HG03571 (cell line): ENCODE data around the gene ACTR1B.
"Not testable (repeated sequence)": the region's sequence is repeated elsewhere in the genome, so short reads cannot be mapped to it uniquely, and the experiment has no call there.

Experiments
- ATAC-seq: cut with Tn5 transposase; IDR thresholded peaks from one replicate; pipeline ENCODE4 v1.9.1; 2021; ENCODE audit not compliant: unreplicated experiment

The ACTR1B gene

GRCh38 chr2:97663962-97664635 is at the start of gene ACTR1B:
Gene ACTR1B, minus strand, starts transcription at chr2:97664044. Its CDS starts 154 bp downstream, at chr2:97663890.
- peak; percentile 86 for ATAC-seq

- ATAC-seq: no peak
Measured at GRCh38 chr2:97712693-97713295, 49.0 kb upstream of the ACTR1B start.

GRCh38 chr2:97712175-97712574 is 48.3 kb upstream of the ACTR1B start:
- ATAC-seq: not testable (repeated sequence)

DNA sequence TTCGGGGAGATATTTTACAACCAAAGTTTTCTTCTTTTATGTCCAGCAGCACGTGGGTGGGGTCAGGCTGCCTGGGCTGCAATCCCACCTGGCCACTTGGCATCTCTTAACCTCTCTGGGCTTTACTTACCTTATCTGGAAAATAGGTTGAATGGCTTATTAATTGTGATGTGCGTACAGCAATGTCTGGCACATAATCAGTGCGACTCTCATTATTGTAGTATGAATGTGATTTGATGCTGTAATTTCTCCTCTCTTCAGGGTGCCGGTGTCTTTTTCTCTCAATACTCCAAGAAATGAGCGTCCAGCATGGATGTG is 47.5 kb upstream of the ACTR1B start:
- ATAC-seq: no peak

DNA sequence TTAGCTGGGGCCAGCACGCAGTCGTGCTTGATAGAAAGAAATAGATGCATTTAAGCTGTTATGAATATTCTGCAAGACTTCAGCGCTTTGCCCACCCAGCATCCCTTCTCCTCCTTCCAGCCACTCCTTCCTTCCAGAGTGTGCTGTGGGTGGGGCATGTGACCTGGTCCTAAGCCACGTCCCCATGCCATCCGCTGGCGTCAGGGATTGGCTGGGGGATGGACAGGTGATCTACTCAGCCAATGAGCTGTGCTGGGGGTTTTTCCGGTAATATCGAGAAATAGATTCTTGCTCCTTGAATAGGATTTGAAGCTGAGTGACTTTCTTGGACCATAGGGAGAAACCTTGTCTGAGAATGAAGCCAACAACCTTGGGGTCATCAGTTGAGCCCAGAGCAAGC is 44.8 kb upstream of the ACTR1B start:
- no peak for ATAC-seq

DNA sequence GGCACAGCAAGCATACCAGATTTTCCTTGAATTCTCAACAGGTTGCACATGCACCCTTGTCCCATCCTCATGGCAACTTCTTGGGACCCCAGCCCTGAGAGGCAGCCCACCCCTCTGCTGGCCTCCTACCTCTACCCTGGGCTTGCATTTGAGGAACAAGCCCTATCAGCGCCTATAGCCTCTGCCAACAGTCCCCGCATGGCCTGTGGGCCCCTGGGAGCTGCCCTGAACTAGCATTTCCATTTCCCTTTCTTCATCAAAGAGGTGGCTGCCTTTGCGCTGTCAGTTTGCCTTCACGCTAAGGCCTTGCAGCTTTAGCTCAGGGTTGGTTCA is 44.2 kb upstream of the ACTR1B start:
- no peak for ATAC-seq

- no peak for ATAC-seq
Measured at GRCh38 chr2:97707362-97708047, 43.7 kb upstream of the ACTR1B start.

- no peak for ATAC-seq
Measured at GRCh38 chr2:97706708-97707345, 43.0 kb upstream of the ACTR1B start.

DNA sequence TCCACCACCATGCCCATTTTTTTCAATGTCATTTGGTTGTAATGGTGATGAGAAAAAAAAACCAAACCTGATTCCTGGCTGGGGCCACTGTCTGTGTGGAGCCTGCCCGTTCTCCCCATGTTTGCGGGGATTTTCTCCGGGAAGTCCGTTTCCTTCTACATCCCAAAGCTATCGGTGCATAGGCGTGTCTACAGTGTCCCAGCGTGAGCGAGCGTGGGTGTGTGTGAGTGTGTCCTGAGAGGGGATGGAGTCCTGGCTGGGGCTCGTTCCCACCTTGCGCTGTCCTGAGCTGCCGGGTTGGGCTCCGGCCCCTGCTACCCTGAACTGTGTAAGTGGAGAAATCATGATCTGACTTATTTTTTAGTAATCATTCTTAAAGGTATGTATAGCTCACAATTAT is 42.3 kb upstream of the ACTR1B start:
- ATAC-seq: no peak

DNA sequence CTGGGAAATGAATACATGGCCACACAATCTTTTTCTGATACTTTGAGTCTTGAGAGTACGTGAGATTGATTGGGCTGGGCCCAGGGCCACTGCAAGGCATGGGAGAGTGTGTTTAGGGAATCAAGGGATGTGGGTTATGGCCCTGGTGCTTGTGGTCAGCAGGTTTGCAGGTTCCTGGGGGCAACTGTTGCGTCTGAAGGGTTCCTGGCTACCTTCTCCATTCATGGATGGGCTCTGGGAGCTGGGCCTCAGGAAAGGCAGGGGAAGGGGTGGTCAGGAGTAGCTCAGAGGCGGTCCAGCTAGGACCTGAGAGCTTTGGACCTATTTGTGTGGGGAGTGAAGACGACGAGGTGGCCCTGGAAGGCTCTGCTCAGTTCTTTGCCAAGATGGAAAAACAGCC is 41.1 kb upstream of the ACTR1B start:
- no peak for ATAC-seq

- no peak for ATAC-seq
Measured at GRCh38 chr2:97703741-97704140, 39.9 kb upstream of the ACTR1B start.

DNA sequence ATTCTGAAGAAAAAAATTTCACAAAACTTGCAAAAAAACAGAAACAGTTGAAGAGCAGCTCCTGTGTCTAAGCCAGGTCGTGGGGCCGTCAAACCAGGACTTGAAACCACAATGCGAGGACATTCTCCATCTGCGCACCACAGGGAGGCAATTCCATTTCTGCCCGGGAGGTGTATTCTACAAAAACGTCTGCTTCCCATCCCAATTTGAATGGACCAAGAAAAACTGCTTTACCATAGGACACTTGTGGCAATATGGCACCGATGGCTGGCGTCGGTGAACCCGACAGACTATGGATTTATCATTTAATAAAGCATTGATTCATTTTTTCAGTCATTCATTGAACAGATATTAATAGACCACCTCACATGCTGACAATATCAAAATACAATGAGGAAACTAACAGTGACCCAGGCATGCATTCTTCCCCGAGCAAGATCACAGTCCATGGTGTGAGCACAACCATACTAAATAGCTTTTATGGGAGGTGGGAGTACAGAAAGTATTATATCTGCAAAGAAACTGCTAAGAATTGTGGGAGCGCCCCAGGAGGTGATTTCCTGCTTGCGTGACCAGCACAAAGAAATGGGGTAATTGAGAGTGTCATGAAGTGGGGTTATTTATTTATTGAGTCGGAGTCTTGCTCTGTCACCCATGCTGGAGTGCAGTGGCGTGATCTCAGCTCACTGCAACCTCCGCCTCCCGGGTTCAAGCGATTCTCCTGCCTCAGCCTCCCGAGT is 39.1 kb upstream of the ACTR1B start:
- ATAC-seq: no peak

GRCh38 chr2:97701851-97702465 is 38.1 kb upstream of the ACTR1B start:
- ATAC-seq: no peak

DNA sequence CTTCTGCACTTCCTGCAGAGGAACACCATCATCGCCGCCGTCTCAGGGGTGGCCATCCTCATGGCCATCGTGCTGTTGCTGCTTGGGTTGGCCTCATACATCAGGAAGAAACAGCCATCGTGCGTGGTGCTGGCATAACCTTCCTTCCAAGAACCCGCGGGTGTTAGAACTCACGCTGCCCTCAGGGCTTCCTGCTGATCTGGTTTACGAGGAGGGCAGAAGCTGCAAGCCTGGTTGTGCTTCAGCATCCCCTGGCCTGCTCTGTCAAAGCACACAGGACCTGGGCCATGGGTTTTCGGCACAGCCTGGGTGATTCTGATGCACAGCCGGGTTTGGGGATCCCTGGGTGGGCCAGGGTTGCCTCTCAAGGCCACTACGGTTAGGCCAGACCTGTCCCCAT is 37.3 kb upstream of the ACTR1B start:
- no peak for ATAC-seq

- ATAC-seq: no peak
Measured at GRCh38 chr2:97699765-97700444, 36.1 kb upstream of the ACTR1B start.

DNA sequence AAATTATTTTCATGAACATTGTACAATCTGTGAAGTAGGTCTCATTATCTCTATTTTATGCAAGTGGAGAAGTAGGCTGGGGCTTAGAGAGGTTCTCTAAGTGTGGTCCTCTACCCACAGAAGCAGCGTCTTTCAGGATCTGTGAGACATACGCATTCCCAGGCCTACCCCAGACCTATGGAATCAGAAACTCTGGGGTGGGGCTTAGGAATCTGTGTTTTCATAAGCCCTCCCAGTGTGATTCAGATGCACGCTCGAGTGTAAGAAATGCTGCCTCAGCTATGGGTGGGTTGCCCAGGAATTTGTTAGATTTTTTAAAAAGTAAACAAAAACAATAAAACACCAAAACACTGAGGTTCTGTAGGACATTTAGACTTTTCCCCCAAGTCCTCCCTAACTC is 34.7 kb upstream of the ACTR1B start:
- no peak for ATAC-seq

DNA sequence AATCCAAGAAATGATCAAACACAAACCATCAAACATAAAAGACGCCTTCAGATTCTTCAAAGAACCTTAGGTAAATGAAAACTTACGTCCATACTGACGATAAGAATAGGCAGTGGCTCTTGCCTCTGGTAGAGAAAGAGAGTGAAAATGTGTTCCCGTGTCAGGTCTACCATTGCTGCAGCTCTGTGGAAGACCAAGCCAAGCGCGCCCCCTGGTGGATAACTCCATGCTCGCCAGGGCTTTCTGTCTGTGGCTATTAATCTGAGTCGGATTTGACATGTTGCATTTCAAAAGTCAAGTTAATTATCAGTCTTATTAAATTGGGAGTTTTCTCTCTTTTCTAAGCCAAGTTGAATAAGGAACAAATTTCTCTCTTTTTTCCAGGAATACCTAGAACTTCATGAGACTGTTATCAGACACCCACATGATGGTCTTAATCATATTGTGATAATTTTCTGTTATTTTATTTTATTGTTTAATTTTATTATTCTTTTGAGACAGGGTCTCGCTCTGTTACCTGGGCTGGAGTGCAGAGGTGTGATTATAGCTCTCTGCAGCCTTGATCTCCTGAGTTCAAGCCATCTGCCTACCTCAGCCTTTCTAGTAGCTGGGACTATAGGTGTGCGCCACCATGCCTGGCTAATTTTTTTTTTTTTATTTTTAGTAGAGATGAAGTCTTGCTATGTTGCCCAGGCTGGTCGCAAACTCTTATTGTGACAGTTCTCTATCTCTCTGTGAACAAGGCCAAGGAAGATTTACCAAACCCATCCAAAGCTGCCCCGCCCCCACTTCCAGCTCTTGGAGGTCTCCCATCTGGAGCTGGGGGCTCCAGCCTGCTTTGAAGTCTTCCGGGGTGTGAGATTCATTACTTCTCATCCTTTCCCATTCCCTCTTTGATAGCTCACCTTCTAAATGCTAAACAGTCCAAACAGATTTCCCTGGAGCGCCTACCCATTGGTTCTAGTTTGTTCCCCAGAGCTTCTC is 33.7 kb upstream of the ACTR1B start:
- peak; percentile 61 for ATAC-seq

GRCh38 chr2:97695744-97696143 is 31.9 kb upstream of the ACTR1B start:
- ATAC-seq: no peak

DNA sequence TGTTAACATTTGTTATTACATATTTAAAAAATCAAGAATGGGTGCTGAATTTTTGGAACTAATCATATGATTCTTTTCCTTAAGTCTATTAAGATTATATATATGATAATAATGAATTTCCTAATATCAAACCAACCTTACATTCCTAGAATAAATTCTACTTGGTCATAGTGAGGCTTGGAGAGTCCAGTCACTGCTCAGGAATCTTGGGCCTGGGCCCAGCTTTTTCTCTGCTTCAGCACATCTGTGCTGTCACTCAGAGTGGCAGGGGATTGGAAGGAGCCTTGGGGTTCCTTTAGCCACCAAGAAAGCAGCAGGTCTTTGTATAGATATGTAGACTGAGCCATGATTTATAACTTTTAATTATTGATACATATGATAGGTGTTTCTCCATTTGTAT is 29.6 kb upstream of the ACTR1B start:
- ATAC-seq: no peak
